ENCODE measurements around the gene MAN1A1.
"Not testable (repeated sequence)": the region's sequence is repeated elsewhere in the genome, so short reads cannot be mapped to it uniquely, and the experiment has no call there.

MAN1A1 gene

GRCh38 chr6:119349361-119350201, at the start of gene MAN1A1:
Gene MAN1A1, minus strand, starts transcription at chr6:119349761. Its CDS starts 696 bp downstream, at chr6:119349065.
- DNase-seq, result peak; percentile 65

- DNase-seq, result peak; percentile 44
Measured at GRCh38 chr6:119395192-119395591, 45.6 kb upstream of the MAN1A1 start.

- DNase-seq, result no peak
Measured at GRCh38 chr6:119390247-119390793, 40.8 kb upstream of the MAN1A1 start.

- DNase-seq, result no peak
Measured at GRCh38 chr6:119385994-119386393, 36.4 kb upstream of the MAN1A1 start.

GRCh38 chr6:119384444-119384843, 34.9 kb upstream of the MAN1A1 start:
- no peak for DNase-seq

GRCh38 chr6:119379809-119380208, 30.2 kb upstream of the MAN1A1 start:
- DNase-seq, result no peak

- not testable (repeated sequence) for DNase-seq
Measured at GRCh38 chr6:119377043-119377442, 27.5 kb upstream of the MAN1A1 start.

GRCh38 chr6:119370080-119370479, 20.5 kb upstream of the MAN1A1 start:
- no peak for DNase-seq

- no peak for DNase-seq
Measured at GRCh38 chr6:119368921-119369320, 19.4 kb upstream of the MAN1A1 start.

GRCh38 chr6:119361209-119361608, 11.6 kb upstream of the MAN1A1 start:
- DNase-seq, result no peak

- DNase-seq, result peak; percentile 10
Measured at GRCh38 chr6:119360262-119360915, 10.8 kb upstream of the MAN1A1 start.

- DNase-seq, result no peak
Measured at GRCh38 chr6:119355890-119356289, 6.3 kb upstream of the MAN1A1 start.

- peak; percentile 88 for DNase-seq
Measured at GRCh38 chr6:119355157-119355556, 5.6 kb upstream of the MAN1A1 start.

- DNase-seq, result no peak
Measured at GRCh38 chr6:119353696-119354095, 4.1 kb upstream of the MAN1A1 start.

GRCh38 chr6:119352001-119352400, 2.4 kb upstream of the MAN1A1 start:
- DNase-seq, result no peak

GRCh38 chr6:119350952-119351372, 1.4 kb upstream of the MAN1A1 start:
- DNase-seq, result peak; percentile 22

GRCh38 chr6:119350202-119350951, 816 bp upstream of the MAN1A1 start:
- DNase-seq, result peak; percentile 57

GRCh38 chr6:119348748-119349360, 707 bp downstream of the MAN1A1 start:
- DNase-seq, result no peak

- no peak for DNase-seq
Measured at GRCh38 chr6:119348096-119348747, 1.3 kb downstream of the MAN1A1 start.

- peak; percentile 49 for DNase-seq
Measured at GRCh38 chr6:119347466-119348095, 2.0 kb downstream of the MAN1A1 start.

- no peak for DNase-seq
Measured at GRCh38 chr6:119346936-119347335, 2.6 kb downstream of the MAN1A1 start.

- DNase-seq, result no peak
Measured at GRCh38 chr6:119346450-119346849, 3.1 kb downstream of the MAN1A1 start.
